H9 (cell line): ENCODE data around the gene SMIM36. TPM values are rescaled to one million over a fixed set of nuclear protein-coding genes. Genes with fewer than 3 reads are reported as not detected.

Experiments
- DNase-seq: peaks from one replicate; pipeline ENCODE4 v3.0.0-alpha.2; 2017
- H2AFZ ChIP-seq: one replicate; pipeline ENCODE4 v1.6.1; 2013; ENCODE audit warnings: mild to moderate bottlenecking, low read length, control low read depth, moderate library complexity
- H2AK5ac ChIP-seq: 2 replicates; pipeline ENCODE4 v1.6.1; 2013; ENCODE audit warnings: low read length, control low read depth, mixed read lengths; ENCODE audit not compliant: insufficient read length
- H2BK120ac ChIP-seq: one replicate; pipeline ENCODE4 v1.6.1; 2013; ENCODE audit warnings: low read depth, mild to moderate bottlenecking, low read length, control low read depth, inconsistent platforms; ENCODE audit not compliant: poor library complexity, severe bottlenecking
- H2BK12ac ChIP-seq: 2 replicates; pipeline ENCODE4 v1.6.1; 2013; ENCODE audit warnings: low read length, control low read depth, mixed read lengths, low read depth; ENCODE audit not compliant: insufficient read length
- H2BK15ac ChIP-seq: 2 replicates; pipeline ENCODE4 v1.6.1; 2013; ENCODE audit warnings: low read depth, low read length, control low read depth
- H2BK20ac ChIP-seq: one replicate; pipeline ENCODE4 v1.6.1; 2013; ENCODE audit warnings: low read depth, mild to moderate bottlenecking, low read length, control low read depth, inconsistent platforms; ENCODE audit not compliant: poor library complexity, severe bottlenecking
- H2BK5ac ChIP-seq: 2 replicates; pipeline ENCODE4 v1.6.1; 2013; ENCODE audit warnings: low read length, control low read depth, mixed read lengths; ENCODE audit not compliant: insufficient read length
- H3K14ac ChIP-seq: 2 replicates; pipeline ENCODE4 v1.6.1; 2013; ENCODE audit warnings: low read length, control low read depth; ENCODE audit not compliant: insufficient read depth
- H3K18ac ChIP-seq: 2 replicates; pipeline ENCODE4 v1.6.1; 2013; ENCODE audit warnings: low read depth, mild to moderate bottlenecking, mixed read lengths, low read length, control low read depth; ENCODE audit not compliant: insufficient read length
- H3K23ac ChIP-seq: 2 replicates; pipeline ENCODE4 v1.6.1; 2013; ENCODE audit warnings: low read length, control low read depth, mixed read lengths, low read depth; ENCODE audit not compliant: insufficient read length
- H3K23me2 ChIP-seq: 2 replicates; pipeline ENCODE4 v1.6.1; 2013; ENCODE audit warnings: low read depth, mild to moderate bottlenecking, mixed read lengths, low read length, control low read depth; ENCODE audit not compliant: insufficient read length, poor library complexity, severe bottlenecking
- H3K27ac ChIP-seq: 2 replicates; pipeline ENCODE4 v1.5.1; 2013; ENCODE audit warnings: low read length, control low read depth, mixed read lengths, low read depth; ENCODE audit not compliant: insufficient read length
- H3K27me3 ChIP-seq: 2 replicates; pipeline ENCODE4 v1.6.1; 2013; ENCODE audit warnings: low read length, control low read depth, inconsistent platforms; ENCODE audit not compliant: insufficient read depth
- H3K4ac ChIP-seq: 2 replicates; pipeline ENCODE4 v1.6.1; 2013; ENCODE audit warnings: low read depth, mild to moderate bottlenecking, control low read depth, inconsistent platforms, low read length, moderate library complexity
- H3K4me1 ChIP-seq: 2 replicates; pipeline ENCODE4 v1.6.1; 2013; ENCODE audit warnings: low read length, control low read depth, inconsistent platforms; ENCODE audit not compliant: insufficient read depth
- H3K4me2 ChIP-seq: 2 replicates; pipeline ENCODE4 v1.6.1; 2013; ENCODE audit warnings: low read length, control low read depth, mixed read lengths; ENCODE audit not compliant: insufficient read length, insufficient read depth
- H3K56ac ChIP-seq: 2 replicates; pipeline ENCODE4 v1.6.1; 2013; ENCODE audit warnings: low read depth, mild to moderate bottlenecking, mixed read lengths, low read length, control low read depth; ENCODE audit not compliant: insufficient read length
- H3K79me1 ChIP-seq: 2 replicates; pipeline ENCODE4 v1.6.1; 2013; ENCODE audit warnings: low read depth, mild to moderate bottlenecking, moderate library complexity, low read length, control low read depth, inconsistent platforms; ENCODE audit not compliant: insufficient read depth, poor library complexity, severe bottlenecking
- H3K79me2 ChIP-seq: 2 replicates; pipeline ENCODE4 v1.6.1; 2013; ENCODE audit warnings: low read length, control low read depth, inconsistent platforms; ENCODE audit not compliant: insufficient read depth
- H3K9ac ChIP-seq: 2 replicates; pipeline ENCODE4 v1.6.1; 2013; ENCODE audit warnings: low read length, control low read depth, mixed read lengths; ENCODE audit not compliant: insufficient read length; ENCODE audit errors: extremely low read depth
- H3K9me3 ChIP-seq: one replicate; pipeline ENCODE4 v1.6.1; 2013; ENCODE audit warnings: low read depth, low read length, inconsistent platforms; ENCODE audit not compliant: control insufficient read depth
- H3T11ph ChIP-seq: one replicate; pipeline ENCODE4 v1.6.1; 2013; ENCODE audit warnings: mild to moderate bottlenecking, low read length, control low read depth, inconsistent platforms
- H4K20me1 ChIP-seq: one replicate; pipeline ENCODE4 v1.6.1; 2013; ENCODE audit not compliant: control insufficient read depth, insufficient read length, insufficient read depth
- H4K5ac ChIP-seq: 2 replicates; pipeline ENCODE4 v1.6.1; 2013; ENCODE audit warnings: low read depth, mild to moderate bottlenecking, mixed read lengths, low read length, control low read depth; ENCODE audit not compliant: insufficient read length
- H4K8ac ChIP-seq: replicated peaks from 2 replicates; pipeline ENCODE4 v1.6.1; 2013; ENCODE audit warnings: low read length, control low read depth, mixed read lengths, low read depth; ENCODE audit not compliant: insufficient read length
- H4K91ac ChIP-seq: 2 replicates; pipeline ENCODE4 v1.6.1; 2013; ENCODE audit warnings: low read depth, mild to moderate bottlenecking, moderate library complexity, mixed read lengths, low read length, control low read depth; ENCODE audit not compliant: insufficient read length
- H3K27ac Mint-ChIP-seq, 3 experiments: 2 replicates in 2 of 3; 3 replicates in 1 of 3; pipeline ENCODE4 v1.8.0; 2020 to 2021; ENCODE audit warnings: mixed read lengths in 3 of 3, mild to moderate bottlenecking in 1 of 3, moderate library complexity in 1 of 3
- H3K27me3 Mint-ChIP-seq: 2 replicates; pipeline ENCODE4 v1.8.0; 2021; ENCODE audit warnings: low read depth, mild to moderate bottlenecking, moderate library complexity, mixed read lengths
- H3K36me3 Mint-ChIP-seq, 3 experiments: 2 replicates in 2 of 3; 3 replicates in 1 of 3; pipeline ENCODE4 v1.8.0; 2020 to 2021; ENCODE audit warnings: low read depth in 3 of 3, mixed read lengths in 3 of 3; ENCODE audit not compliant: insufficient read depth in 1 of 3
- H3K4me1 Mint-ChIP-seq, 2 experiments: 2 replicates each; pipeline ENCODE4 v1.8.0; 2020; ENCODE audit warnings: mixed read lengths in 2 of 2
- H3K4me3 Mint-ChIP-seq, 2 experiments: 2 replicates in 1 of 2; 3 replicates in 1 of 2; pipeline ENCODE4 v1.8.0; 2020 to 2021; ENCODE audit warnings: mild to moderate bottlenecking in 2 of 2, mixed read lengths in 2 of 2, moderate library complexity in 1 of 2
- H3K9me3 Mint-ChIP-seq, 2 experiments: 2 replicates in 1 of 2; 3 replicates in 1 of 2; pipeline ENCODE4 v1.8.0; 2020; ENCODE audit warnings: mild to moderate bottlenecking in 2 of 2, mixed read lengths in 2 of 2, moderate library complexity in 1 of 2
- WGBS: extraction: QIAGEN DNeasy Blood & Tissue Kit; methylation state at CpG from one replicate; pipeline ENCODE4 v1.1.7; 2013; ENCODE audit warnings: missing lambda C conversion rate, low lambda C conversion rate, mixed read lengths; ENCODE audit not compliant: insufficient read length; ENCODE audit errors: extremely low coverage; 5-methylcytosine and 5-hydroxymethylcytosine counted together
- total RNA-seq: library from RNA; stranded (reverse); gene quantifications from 2 replicates; pipeline ENCODE4 v1.2.1, GENCODE V29; 2021
- TF ChIP-seq, protein P1 (sequence below): fragments of 200-600 bp; sonication (generic); conservative IDR thresholded peaks from 3 replicates; pipeline ENCODE4 v1.8.0; 2021; ENCODE audit warnings: antibody characterized with exemption, mild to moderate bottlenecking

Gene SMIM36
- total RNA-seq, 1 experiment from 2014 or later, result not detected

DNA sequence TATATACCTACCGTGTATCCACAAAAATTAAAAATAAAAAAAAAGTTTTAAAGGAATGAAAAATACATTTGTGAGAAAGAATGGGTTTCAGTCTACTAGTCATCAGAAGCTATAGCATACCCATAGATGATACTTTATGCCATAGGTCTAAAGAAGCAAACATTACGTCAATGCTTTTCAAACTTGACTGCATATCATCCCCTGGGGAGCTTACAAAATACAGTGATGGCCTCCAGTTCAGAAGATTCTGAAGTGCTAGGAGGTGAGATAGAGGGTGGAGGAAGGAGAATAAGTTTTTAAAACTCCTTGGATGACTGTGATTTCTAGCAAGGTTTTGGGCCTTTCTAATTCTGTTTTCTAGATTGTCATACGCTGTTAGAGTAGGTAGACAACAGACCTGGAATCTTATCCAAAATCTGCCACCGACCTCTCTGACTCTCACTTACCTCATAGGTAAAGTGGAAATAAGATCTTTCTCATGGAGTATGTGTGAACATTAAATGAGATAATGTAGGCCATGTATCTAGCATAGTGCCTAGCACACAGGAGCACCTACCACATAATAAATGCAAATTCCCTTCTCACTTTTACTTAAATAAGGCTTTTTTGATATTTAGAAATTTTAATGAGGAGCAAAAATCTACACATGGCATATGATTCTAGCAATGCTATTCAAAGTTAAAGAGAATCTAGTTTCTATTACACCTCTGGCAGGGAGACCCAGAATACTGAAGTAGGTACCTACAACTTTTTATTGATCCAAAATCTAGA, 102.0 kb downstream of the SMIM36 start:
- Histone ChIP-seq H3K9me3 (no peaks in the 10 kb centered on the region), H2BK12ac (no peak overlapping the region), H3K4me2 (no peak overlapping the region), H3K79me2 (no peaks in the 10 kb centered on the region), H3K23ac (no peak overlapping the region), H2AK5ac (no peak overlapping the region), H4K91ac (no peak overlapping the region), H3T11ph (no peak overlapping the region), H3K27me3 (no peaks in the 10 kb centered on the region), H2BK5ac (no peak overlapping the region), H2BK20ac (no peak overlapping the region), H3K27ac (no peak overlapping the region), H4K20me1 (no peaks in the 10 kb centered on the region), H4K5ac (no peak overlapping the region), H2BK120ac (no peak overlapping the region), H4K8ac (no peak overlapping the region), H3K56ac (no peak overlapping the region), H3K9ac (no peak overlapping the region), H3K14ac (no peak overlapping the region), H3K4me1 (no peaks in the 10 kb centered on the region), H2BK15ac (no peak overlapping the region), H2AFZ (no peak overlapping the region), H3K23me2 (no peaks in the 10 kb centered on the region), H3K18ac (no peak overlapping the region), H3K79me1 (no peaks in the 10 kb centered on the region), H3K4ac (no peak overlapping the region)
- H3K27me3 Mint-ChIP-seq, result no peaks in the 10 kb centered on the region
- peaks cover 34 to 79% (median 78%) of the 10 kb centered on the region in 3 experiments for H3K36me3 Mint-ChIP-seq
- no CpG with 5 or more reads among the region's 4 CpGs for WGBS
- H3K9me3 Mint-ChIP-seq, result no peaks in the 10 kb centered on the region
- no peak for DNase-seq
- no peaks in the 10 kb centered on the region for H3K4me1 Mint-ChIP-seq
- TF ChIP-seq, protein P1, sequence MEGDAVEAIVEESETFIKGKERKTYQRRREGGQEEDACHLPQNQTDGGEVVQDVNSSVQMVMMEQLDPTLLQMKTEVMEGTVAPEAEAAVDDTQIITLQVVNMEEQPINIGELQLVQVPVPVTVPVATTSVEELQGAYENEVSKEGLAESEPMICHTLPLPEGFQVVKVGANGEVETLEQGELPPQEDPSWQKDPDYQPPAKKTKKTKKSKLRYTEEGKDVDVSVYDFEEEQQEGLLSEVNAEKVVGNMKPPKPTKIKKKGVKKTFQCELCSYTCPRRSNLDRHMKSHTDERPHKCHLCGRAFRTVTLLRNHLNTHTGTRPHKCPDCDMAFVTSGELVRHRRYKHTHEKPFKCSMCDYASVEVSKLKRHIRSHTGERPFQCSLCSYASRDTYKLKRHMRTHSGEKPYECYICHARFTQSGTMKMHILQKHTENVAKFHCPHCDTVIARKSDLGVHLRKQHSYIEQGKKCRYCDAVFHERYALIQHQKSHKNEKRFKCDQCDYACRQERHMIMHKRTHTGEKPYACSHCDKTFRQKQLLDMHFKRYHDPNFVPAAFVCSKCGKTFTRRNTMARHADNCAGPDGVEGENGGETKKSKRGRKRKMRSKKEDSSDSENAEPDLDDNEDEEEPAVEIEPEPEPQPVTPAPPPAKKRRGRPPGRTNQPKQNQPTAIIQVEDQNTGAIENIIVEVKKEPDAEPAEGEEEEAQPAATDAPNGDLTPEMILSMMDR, result no peak
- no peak overlapping the region for H3K4me3 Mint-ChIP-seq
- H3K27ac Mint-ChIP-seq, result no peak overlapping the region
